ENCODE results near the gene PCDHGA5.
A peak's percentile ranks its signal among the peaks of the same experiment; 100 is the strongest.
"Not testable (repeated sequence)": the region's sequence is repeated elsewhere in the genome, so short reads cannot be mapped to it uniquely, and the experiment has no call there.

Gene PCDHGA5

DNA sequence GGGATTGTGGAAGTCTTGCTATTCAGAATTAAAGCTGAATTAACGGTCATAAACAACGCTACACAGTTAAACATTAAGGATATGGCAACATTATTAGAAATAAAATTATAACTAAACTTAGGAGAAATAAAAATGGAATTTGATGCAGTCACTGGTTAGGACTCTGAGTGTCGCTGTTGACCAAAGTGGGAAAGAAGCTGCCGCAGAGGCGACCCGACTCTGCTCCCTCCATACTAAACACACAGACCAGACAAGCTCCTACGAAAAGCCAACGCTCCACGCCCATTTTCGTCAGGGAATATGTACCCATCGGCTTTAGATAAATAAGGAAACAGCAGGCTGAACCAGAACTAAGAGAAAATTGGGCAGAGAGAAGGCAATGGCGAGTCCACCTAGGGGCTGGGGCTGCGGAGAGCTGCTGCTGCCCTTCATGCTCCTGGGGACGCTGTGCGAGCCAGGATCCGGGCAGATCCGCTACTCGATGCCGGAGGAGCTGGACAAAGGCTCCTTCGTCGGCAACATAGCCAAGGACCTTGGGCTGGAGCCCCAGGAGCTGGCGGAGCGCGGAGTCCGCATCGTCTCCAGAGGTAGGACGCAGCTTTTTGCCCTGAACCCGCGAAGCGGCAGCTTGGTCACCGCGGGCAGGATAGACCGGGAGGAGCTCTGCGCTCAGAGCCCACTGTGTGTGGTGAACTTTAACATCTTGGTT is at the start of gene PCDHGA5:
Gene PCDHGA5 (plus strand): TSS at position 211 of the 709 bp plus-strand sequence. CDS start 169 bp downstream, at position 380.
- no peak for DNase-seq

DNA sequence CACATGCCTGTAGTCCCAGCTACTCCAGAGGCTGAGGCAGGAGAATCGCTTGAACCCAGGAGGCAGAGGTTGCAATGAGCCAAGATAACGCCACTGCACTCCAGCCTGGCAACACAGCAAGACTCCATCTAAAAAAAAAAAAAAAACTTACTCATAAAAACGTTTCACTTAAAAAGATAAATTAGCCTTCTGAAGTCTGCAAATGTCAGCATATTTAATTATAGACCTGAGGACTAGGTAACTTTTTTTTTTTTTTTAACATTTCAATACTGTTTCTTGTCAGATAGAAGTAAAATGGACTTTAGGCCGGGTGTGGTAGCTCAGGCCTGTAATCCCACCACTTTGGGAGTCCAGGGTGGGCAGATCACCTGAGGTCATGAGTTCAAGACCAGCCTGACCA is 47.0 kb upstream of the PCDHGA5 start:
- not testable (repeated sequence) for DNase-seq

DNA sequence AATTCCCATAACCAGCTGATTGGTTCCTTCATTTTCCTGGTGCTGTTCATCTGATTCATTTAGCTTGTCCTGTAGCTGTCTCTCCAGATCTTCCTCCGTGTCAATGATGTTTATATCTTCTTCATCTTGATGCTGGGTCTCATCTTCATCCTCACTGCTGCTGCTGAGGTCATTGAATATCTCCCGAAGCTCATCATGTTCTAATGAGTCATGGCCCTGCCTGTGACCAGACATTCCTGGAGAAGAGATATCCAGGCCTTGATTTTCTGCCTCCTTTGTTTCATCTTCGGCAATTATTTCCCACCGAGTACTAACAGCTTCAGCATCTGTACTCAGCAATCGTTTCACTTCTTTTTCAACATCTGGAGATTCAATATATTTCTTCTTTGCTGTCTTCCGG is 44.8 kb upstream of the PCDHGA5 start:
- no peak for DNase-seq

DNA sequence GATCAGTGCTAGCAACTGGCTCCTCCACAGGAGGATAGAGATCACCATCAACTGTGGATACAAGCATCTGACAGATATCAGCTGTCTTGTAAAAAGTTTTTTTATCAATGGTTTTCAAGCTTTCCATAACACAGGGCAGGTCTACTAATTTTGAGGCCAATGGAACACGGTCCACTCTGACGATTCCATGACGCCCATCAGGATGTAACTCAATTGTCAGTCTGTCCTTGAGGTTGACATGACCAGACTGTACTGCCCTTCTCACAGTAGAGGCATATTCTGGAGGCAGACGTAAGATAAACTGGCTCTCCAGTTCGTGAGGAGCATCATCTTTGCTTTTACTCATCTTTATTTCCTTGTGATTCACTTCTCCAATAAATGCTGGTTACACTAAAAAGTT is 44.3 kb upstream of the PCDHGA5 start:
- no peak for DNase-seq

GRCh38 chr5:141320225-141321169 is 43.5 kb upstream of the PCDHGA5 start, which contains the start of gene TAF7:
Gene TAF7 (minus strand): TSS chr5:141320784. CDS start chr5:141320044, 740 bp downstream.
- peak; percentile 91 to 94 for DNase-seq

DNA sequence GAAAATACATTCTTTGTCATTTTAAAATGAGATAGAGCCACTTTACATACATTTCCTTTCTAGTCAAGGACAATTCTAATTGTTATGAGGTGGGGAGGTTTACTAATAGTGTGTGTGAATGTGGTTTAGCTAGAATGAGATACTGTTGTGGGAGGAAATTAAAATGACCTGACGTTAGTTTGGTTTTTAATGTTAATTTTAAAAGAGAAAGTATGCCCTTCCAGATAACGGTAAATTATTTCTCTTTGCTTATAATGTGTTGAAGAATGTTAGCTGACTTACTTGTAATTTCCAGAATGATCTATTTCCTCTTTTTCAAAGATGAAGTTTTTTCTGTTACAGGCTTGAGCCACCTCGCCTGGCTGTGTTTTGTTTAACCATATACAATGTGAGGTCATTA is 41.7 kb upstream of the PCDHGA5 start:
- no peak for DNase-seq

DNA sequence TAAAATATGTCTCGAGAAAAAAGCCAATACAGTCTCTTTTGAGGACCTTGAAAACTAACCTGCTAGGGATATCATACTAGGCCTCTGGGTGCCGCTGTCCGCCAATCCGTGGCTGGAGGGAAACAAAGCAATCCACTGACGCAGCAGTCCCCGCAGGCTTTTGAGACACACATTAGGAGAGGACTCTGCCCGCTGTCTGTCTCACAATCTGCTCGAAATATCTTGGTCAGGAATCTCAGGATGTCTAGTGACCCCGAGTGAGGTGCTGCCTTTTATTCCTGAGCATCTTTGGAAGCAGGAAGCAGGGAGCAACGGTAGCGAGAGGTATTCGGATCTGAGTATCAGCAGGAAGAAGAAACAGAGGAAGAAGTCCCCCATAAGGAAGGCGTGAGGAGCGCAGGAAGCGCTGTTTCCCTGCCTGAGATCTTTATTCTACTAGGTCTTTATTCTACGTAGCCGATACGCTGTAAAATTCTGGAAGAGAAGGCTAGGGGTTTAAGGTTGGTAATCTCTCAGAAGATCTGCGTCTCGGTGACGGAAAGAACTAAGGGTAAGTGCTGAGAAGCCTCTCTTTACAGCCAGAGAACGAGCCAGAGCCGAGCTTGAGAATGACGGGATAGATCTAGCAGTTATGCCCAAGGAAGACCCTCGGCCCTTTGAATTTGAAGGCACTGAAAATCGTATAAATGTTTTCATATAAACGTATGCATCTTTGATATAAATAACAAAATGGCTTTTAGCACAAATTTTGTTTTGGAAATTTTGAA is 37.7 kb upstream of the PCDHGA5 start:
- no peak for DNase-seq

- DNase-seq, result no peak
Measured at GRCh38 chr5:141328231-141328630, 35.7 kb upstream of the PCDHGA5 start.

DNA sequence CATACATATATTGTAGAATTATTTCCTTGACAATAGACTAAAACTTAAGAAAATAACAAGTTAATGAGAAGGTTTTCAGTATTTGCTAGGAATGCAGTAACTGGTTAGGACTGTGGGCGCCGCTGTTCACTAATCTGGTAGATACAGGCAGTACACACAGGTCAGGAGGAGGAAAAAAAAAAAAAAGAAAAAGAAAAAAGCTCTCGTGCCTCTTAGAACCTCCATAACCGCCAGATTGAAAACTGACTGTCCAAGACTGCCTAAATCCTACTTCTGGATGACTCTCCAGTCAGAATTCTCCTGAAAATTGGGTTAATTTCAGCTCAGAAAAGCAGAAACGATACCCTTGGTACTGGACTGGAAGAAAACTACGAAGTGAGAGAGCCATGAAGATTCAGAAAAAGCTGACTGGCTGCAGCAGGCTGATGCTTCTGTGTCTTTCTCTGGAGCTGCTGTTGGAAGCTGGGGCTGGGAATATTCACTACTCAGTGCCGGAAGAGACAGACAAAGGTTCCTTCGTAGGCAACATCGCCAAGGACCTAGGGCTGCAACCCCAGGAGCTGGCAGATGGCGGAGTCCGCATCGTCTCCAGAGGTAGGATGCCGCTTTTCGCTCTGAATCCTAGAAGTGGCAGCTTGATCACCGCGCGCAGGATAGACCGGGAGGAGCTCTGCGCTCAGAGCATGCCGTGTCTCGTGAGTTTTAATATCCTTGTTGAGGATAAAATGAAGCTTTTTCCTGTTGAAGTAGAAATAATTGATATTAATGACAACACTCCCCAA is 33.5 kb upstream of the PCDHGA5 start, which contains the start of gene PCDHGA1:
Gene PCDHGA1 (plus strand): TSS at position 216 of the 782 bp plus-strand sequence.
- DNase-seq, result peak in 1 of 2 experiments; percentile 26

GRCh38 chr5:141332571-141332970 is 31.4 kb upstream of the PCDHGA5 start:
- DNase-seq, result not testable (repeated sequence)

- no peak for DNase-seq
Measured at GRCh38 chr5:141338538-141339306, 25.2 kb upstream of the PCDHGA5 start, which contains the start of gene PCDHGA2. Gene PCDHGA2 (plus strand): TSS chr5:141338760.

GRCh38 chr5:141340781-141341354 is 23.1 kb upstream of the PCDHGA5 start:
- DNase-seq, result not testable (repeated sequence)

GRCh38 chr5:141342773-141343172 is 21.2 kb upstream of the PCDHGA5 start:
- DNase-seq, result no peak

DNA sequence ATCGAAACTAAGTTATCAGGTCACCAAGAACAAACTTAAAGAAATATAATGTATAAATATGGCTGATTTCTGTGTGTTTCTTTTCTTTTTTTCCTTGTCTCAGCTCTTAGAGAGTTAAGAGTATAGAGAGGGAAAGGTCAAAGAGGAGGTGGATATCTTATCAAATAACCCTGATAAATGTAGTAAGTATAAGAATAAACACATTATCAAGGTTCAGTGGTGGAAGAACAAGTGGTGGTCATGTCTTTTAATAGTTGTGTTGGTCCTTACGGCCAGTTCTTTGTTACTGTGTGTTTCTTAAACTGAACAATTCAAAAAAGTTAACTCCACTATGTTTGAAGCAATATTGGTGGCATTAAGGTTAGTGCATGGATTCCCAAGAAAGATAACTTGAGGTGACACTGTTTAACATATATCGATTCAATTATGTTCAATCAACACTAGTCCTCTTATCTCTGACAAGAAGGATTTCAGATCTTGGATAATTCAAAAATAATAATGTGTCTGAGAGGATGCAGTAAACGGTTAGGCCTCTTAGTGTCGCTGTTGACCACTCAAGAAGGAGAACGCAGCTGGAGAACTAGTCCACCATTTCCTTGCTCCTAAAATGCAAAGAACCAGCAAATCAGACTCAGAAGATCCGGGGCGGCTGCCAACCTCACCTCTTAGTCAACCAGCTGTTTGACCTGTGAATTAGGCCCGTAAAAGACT is 20.6 kb upstream of the PCDHGA5 start, which contains the start of gene PCDHGA3:
Gene PCDHGA3 (plus strand): TSS at position 588 of the 711 bp plus-strand sequence. CDS start 205 bp downstream, outside the sequence.
- no peak for DNase-seq

GRCh38 chr5:141343953-141344463 is 20.0 kb upstream of the PCDHGA5 start:
- DNase-seq, result no peak

- no peak for DNase-seq
Measured at GRCh38 chr5:141345327-141345726, 18.6 kb upstream of the PCDHGA5 start.

GRCh38 chr5:141346017-141346416 is 17.9 kb upstream of the PCDHGA5 start:
- DNase-seq, result not testable (repeated sequence)

GRCh38 chr5:141349917-141350619 is 13.9 kb upstream of the PCDHGA5 start, which contains the start of gene PCDHGB1:
Gene PCDHGB1 (plus strand): TSS chr5:141350099. CDS start chr5:141350261, 162 bp downstream.
- no peak for DNase-seq

DNA sequence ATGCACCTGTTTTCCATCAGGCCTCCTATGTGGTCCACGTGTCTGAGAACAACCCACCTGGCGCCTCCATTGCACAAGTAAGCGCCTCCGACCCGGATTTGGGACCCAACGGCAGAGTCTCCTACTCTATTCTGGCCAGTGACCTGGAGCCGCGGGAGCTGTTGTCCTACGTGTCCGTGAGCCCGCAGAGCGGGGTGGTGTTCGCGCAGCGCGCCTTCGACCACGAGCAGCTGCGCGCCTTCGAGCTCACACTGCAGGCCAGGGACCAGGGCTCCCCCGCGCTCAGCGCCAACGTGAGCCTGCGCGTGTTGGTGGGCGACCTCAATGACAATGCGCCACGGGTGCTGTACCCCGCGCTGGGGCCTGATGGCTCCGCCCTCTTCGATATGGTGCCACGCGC is 12.4 kb upstream of the PCDHGA5 start:
- no peak for DNase-seq

Data from SW 1271 (cell line).